ENCODE measurements around the gene TNFRSF19.
"Not testable (repeated sequence)": the region's sequence is repeated elsewhere in the genome, so short reads cannot be mapped to it uniquely, and the experiment has no call there.

TNFRSF19 gene

GRCh38 chr13:23570099-23570920 is at the start of gene TNFRSF19:
Gene TNFRSF19 (plus strand): TSS chr13:23570412. CDS start chr13:23590184, 19,772 bp downstream.
- DNase-seq (ENCODE audit: low read depth): no peak

GRCh38 chr13:23529926-23530325 is 40.3 kb upstream of the TNFRSF19 start:
- DNase-seq (ENCODE audit: low read depth): not testable (repeated sequence)

- no peak for DNase-seq (ENCODE audit: low read depth)
Measured at GRCh38 chr13:23531446-23531845, 38.8 kb upstream of the TNFRSF19 start.

- DNase-seq (ENCODE audit: low read depth): no peak
Measured at GRCh38 chr13:23534090-23534489, 36.1 kb upstream of the TNFRSF19 start.

GRCh38 chr13:23541221-23541824 is 28.9 kb upstream of the TNFRSF19 start:
- DNase-seq (ENCODE audit: low read depth): no peak

GRCh38 chr13:23544668-23545067 is 25.5 kb upstream of the TNFRSF19 start:
- no peak for DNase-seq (ENCODE audit: low read depth)

- no peak for DNase-seq (ENCODE audit: low read depth)
Measured at GRCh38 chr13:23547000-23547590, 23.1 kb upstream of the TNFRSF19 start.

- DNase-seq (ENCODE audit: low read depth): no peak
Measured at GRCh38 chr13:23549724-23550123, 20.5 kb upstream of the TNFRSF19 start.

GRCh38 chr13:23550163-23550562 is 20.0 kb upstream of the TNFRSF19 start:
- no peak for DNase-seq (ENCODE audit: low read depth)

GRCh38 chr13:23551213-23552008 is 18.8 kb upstream of the TNFRSF19 start:
- DNase-seq (ENCODE audit: low read depth): no peak

GRCh38 chr13:23552171-23552570 is 18.0 kb upstream of the TNFRSF19 start:
- no peak for DNase-seq (ENCODE audit: low read depth)

GRCh38 chr13:23552661-23553060 is 17.6 kb upstream of the TNFRSF19 start:
- no peak for DNase-seq (ENCODE audit: low read depth)

GRCh38 chr13:23554000-23554399 is 16.2 kb upstream of the TNFRSF19 start:
- no peak for DNase-seq (ENCODE audit: low read depth)

- DNase-seq (ENCODE audit: low read depth): no peak
Measured at GRCh38 chr13:23557043-23557442, 13.2 kb upstream of the TNFRSF19 start.

- DNase-seq (ENCODE audit: low read depth): no peak
Measured at GRCh38 chr13:23557733-23558132, 12.5 kb upstream of the TNFRSF19 start.

- no peak for DNase-seq (ENCODE audit: low read depth)
Measured at GRCh38 chr13:23558675-23559536, 11.3 kb upstream of the TNFRSF19 start.

- no peak for DNase-seq (ENCODE audit: low read depth)
Measured at GRCh38 chr13:23560571-23561089, 9.6 kb upstream of the TNFRSF19 start.

- no peak for DNase-seq (ENCODE audit: low read depth)
Measured at GRCh38 chr13:23561261-23561660, 9.0 kb upstream of the TNFRSF19 start.

- no peak for DNase-seq (ENCODE audit: low read depth)
Measured at GRCh38 chr13:23563085-23563845, 6.9 kb upstream of the TNFRSF19 start.

GRCh38 chr13:23567906-23568460 is 2.2 kb upstream of the TNFRSF19 start:
- DNase-seq (ENCODE audit: low read depth): no peak
